NAMALWA (cell line): Measurements from ENCODE around the gene ARHGAP30.
"Not testable (repeated sequence)": the region's sequence is repeated elsewhere in the genome, so short reads cannot be mapped to it uniquely, and the experiment has no call there.

ENCODE experiments used
- DNase-seq: peaks from one replicate; pipeline ENCODE4 v3.0.0-alpha.2; 2015; ENCODE audit warnings: low spot score

Gene ARHGAP30

DNA sequence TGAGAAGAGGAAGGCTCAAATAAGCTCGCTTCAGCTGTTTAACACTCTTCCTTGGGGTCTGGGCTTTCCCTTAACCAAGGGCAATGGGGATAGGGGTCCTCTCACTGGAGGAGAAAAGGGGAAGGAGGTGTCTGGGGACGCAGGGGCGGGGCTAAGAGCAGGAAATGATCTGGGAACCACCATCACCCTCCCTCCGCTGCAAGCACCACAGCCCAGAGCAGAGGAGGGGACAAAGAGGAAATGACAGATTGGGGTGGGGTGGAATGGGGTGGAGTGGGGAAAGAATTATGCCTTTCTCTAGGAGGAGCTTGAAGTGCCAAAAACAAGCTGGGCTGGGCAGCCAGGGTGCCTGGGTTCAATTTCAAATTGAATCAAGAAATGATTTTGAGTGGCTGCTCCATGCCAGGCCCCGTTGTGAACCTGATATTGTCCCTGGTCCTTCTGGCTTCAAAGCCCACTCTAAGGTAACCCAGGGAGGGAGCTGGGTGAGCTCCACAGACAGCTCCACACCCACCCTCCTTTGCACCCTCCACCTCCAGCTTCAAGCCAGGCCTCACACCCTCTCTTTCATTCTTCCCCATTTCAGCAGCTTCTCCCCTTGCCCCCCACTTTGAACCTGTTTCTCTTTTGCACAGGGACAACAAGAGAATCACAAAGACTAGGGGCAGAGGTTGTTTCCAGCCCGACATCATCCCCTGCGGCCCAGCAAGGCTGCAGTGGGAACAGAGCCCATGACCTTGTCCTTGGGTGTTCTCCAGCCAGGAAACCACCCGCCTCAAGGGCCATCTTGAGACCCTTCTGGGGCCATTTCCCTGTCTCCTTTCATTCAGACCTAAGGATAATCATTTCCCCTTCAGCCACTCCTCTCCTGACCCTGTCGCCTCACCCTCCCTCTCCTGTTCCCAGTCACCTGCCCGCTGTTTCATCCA is 1.1 kb downstream of the ARHGAP30 start:
- peak; percentile 82 for DNase-seq

GRCh38 chr1:161066694-161067093 is 3.0 kb downstream of the ARHGAP30 start:
- no peak for DNase-seq

DNA sequence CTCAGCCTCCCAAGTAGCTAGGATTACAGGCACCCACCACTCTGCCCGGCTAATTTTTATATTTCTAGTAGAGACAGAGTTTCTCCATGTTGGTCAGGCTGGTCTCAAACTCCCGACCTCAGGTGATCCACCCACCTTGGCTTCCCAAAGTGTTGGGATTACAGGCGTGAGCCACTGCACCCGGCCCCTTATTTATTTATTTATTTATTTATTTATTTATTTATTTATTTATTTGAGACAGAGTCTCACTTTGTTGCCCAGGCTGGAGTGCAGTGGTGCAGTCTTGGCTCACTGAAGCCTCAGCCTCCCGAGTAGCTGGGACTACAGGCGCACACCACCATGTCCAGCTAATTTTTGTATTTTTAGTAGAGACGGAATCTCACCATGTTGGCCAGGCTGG is 4.0 kb downstream of the ARHGAP30 start:
- not testable (repeated sequence) for DNase-seq

GRCh38 chr1:161063936-161064335 is 5.8 kb downstream of the ARHGAP30 start:
- not testable (repeated sequence) for DNase-seq

DNA sequence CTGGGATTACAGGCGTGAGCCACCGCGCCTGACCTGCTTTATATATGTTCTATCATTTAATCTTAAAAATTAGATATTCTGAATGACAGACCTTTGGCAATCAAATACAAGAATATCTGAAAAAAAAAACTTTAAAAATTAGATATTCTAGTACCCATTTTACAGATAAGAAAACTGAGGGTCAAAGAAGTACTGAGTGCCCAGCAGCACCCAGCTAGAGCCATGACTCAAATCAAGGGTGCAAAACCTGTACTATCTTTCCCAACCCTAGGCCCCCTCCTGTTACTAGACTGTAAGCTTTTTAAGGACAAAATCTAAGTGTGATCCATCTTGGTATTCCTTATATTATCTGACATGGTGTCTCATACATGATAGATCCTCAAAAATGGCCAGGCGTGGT is 8.3 kb downstream of the ARHGAP30 start:
- DNase-seq = no peak

DNA sequence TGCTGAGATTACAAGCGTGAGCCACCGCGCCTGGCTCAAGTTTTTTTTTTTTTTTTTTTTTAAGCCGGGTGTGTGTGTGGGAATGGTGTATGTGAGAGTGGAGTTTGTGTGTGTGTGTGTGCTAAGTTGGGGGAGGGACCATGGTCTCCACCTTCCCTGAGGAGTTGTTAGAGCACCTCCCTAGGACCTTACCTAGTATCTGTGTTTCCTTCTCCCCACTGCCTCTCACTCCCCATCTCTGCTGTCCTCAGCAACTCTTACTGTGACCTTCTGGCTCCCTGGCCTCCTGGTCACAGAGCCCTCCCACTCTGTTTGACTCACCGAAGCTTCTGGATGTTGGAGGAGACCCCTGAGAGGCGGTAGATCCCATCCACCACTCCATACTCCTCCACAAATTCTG is 10.4 kb downstream of the ARHGAP30 start:
- DNase-seq = no peak

DNA sequence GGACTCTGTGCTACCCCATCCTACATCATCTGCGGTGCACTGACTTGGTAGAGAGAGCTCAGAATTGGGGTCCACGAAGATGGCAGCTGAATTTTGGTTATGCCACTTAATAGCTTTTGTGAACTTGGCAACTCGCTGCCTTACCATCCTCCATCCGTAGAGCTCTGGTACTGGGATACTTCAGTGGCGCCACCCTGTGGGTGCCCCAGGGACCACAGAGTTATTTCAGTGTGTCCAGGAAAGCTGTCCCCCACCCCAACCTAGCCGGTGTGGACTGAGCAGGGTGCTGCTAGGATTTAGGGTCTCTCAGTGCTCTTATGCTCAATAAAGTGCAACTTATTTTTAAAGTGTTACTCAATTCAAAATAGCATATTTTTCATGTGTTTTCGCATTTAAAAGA is 14.9 kb downstream of the ARHGAP30 start:
- DNase-seq = no peak

- DNase-seq = no peak
These were observed 15.5 kb downstream of the ARHGAP30 start for GRCh38 chr1:161054232-161054631.

DNA sequence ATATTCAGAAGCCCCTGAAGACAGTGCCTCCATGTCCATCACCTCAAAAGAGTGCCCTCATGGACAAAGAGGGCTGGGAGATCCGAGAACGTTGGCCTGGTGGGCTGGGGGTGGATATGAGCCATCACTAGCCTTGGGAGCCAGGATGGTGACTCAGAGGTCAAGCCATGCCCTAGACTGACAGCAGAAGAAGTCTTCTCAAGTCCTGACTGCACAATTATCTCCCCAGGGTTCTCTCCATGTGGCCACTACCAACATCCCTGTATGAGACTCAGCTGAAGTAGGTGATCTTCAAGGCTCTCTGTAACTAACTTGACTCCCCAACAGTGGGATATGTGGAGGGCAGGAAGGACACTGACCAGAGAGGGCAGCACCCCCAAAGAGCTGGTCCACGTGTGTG is 16.8 kb downstream of the ARHGAP30 start:
- DNase-seq = no peak

DNA sequence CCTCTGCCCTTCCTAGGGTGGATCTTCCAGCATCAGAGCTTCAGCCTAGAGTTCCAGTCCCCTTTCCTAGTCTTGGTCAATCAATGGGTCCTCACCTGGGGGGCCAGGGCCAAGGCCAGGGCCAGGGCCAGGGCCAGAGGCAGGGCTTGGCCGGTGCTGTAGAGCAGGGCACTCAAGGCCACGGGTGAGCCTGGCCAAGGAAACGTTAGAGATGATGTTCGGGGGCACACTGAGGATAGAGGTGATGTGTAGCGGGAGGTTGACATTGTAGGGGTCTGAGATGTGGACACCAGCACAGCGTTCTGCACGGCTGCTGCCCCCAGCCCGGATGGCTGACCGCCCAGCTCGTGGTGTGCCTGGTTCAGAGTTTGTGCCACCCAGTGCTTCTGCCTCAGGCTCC is 18.5 kb downstream of the ARHGAP30 start:
- no peak for DNase-seq

DNA sequence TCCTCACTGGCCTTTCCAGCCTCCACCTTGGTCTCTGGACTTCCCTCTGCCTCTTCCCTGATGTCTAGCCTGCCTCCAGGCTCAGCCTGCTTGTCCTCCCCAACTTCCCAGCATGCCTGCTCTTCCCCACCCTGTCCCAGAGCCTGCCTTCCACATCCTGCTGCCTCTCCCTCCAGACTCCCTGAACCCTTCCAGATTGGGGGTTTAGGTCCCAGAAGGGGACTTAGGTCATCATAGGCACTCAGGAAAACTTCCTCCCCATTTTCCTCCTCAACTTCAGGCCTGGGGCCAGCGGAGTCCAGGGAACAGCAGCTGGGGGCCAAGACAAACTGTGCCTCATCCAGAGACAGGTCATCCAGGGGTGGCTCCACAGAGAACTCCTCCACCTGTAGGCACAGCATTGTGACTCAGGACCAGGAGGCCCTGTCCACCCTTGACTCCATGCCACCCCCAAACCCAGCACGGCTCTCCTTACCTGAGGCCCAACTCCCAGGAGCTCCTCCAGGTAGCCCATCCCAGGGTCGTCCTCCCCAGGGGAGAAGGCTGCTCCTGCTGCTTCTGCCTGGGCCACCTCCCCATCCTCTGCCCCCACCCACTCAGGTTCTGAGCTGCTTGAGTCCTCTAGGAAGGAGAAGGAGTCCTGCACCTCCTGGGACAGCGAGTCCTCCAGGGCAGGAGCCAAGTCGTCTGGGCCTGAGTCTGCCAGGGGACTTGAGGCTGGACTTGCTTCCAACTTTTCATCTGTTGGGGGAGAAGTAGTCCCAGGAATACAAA is 20.6 kb downstream of the ARHGAP30 start:
- no peak for DNase-seq

- peak; percentile 54 for DNase-seq
These were observed 22.0 kb downstream of the ARHGAP30 start for GRCh38 chr1:161047436-161048420.

DNA sequence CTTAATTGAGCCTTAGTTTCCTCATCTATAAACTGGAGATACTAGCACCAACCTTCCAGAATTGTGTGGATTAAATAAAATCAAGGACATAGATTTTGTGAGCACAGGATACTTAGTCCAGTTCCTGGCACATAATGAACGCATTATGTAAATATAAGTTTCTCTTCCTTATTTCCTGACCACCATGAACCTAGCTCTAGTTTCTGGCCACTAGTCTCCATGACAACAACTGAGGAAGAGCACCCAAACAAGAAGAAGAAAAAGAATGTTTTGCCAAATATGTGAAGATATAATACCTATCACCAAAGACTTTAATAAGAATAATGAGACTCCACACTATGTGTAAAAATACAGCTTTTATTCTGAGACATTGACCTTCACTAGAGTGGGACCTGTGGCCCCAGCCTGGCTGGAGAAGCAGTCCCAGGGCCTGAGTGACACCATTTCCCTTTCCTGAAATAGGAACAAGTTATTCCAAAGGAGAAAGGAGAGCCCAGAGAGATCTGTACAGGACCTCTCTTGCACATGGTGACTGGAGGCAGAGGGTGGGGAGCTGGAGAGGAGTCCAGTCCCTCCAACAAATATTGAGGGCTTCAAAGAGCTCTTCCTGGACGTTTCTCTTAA is 23.0 kb downstream of the ARHGAP30 start:
- peak; percentile 92 for DNase-seq

GRCh38 chr1:161045736-161046604 is 23.7 kb downstream of the ARHGAP30 start, which contains the start of gene USF1:
TSS of gene USF1 (minus strand) at chr1:161045977. CDS start at chr1:161043275, 2,702 bp downstream.
- peak; percentile 99 for DNase-seq

GRCh38 chr1:161044908-161045735 is 24.6 kb downstream of the ARHGAP30 start:
- peak; percentile 98 for DNase-seq

- DNase-seq = no peak
These were observed 25.2 kb downstream of the ARHGAP30 start for GRCh38 chr1:161044535-161044907.

DNA sequence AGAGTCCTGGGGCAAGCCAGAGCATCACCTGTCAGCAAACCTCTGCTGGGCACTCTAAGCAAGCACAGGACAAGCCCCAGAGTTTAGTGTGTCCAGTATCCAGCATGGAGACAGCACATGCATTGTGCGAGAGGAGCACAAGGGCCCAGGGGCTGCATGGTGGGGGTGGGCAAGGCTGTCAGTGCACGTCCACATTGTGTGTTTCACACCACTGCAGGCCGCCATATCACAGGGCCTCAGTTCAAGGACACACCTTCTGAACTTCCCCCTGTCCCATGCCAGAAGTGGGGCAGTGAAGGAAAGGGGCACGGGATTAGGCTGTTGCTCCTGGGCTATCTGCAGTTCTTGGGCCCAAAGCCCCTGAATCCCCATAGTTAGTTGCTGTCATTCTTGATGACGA is 30.1 kb downstream of the ARHGAP30 start:
- no peak for DNase-seq

DNA sequence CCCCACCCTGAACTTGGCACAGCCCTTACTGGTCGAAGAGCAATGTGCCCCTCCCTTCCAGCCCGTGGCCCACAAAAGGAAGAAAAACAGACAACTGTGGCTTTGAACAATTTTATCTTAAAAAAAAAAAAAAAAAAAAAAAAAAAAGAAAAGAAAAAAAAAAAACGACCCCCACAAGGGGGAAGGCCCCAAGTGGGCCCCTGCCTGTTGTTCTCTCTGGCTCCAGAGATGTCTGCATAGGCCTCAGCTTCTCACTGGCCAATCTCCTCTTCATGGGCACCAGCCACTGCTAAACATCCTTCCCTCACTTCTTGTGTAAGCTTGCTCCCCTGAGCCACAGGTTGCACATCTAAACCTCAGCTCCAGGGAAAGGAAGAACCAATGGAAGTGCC is 30.5 kb downstream of the ARHGAP30 start:
- DNase-seq = no peak

GRCh38 chr1:161038523-161039153 is 31.1 kb downstream of the ARHGAP30 start, which contains the start of gene TSTD1:
TSS of gene TSTD1 (minus strand) at chr1:161038964. CDS start at chr1:161038889, 75 bp downstream.
- peak; percentile 95 for DNase-seq
